Spinal cord (tissue), 10 donors: ENCODE measurements around the gene SLC9C1. TPM values are rescaled to one million over a fixed set of nuclear protein-coding genes. Genes with fewer than 3 reads are reported as not detected.

ENCODE experiments used
- DNase-seq, 6 donors: peaks; one replicate each; pipeline versions ENCODE4 v3.0.0 to v3.0.0-alpha.2; 2013 to 2015; ENCODE audit warnings: low spot score in 6 of 6, low read depth in 4 of 6
- H3K27ac ChIP-seq: one replicate; pipeline ENCODE4 v1.5.1; 2013; ENCODE audit warnings: low read depth, low read length, control low read depth
- H3K27me3 ChIP-seq: one replicate; pipeline ENCODE4 v1.6.1; 2013; ENCODE audit warnings: low read length; ENCODE audit not compliant: control insufficient read depth, insufficient read depth
- H3K36me3 ChIP-seq: one replicate; pipeline ENCODE4 v1.6.1; 2013; ENCODE audit warnings: low read length; ENCODE audit not compliant: control insufficient read depth, insufficient read depth
- H3K4me1 ChIP-seq: one replicate; pipeline ENCODE4 v1.6.1; 2013; ENCODE audit warnings: low read length; ENCODE audit not compliant: control insufficient read depth, insufficient read depth
- H3K4me3 ChIP-seq: one replicate; pipeline ENCODE4 v1.5.1; 2013; ENCODE audit warnings: low read depth, low read length, control low read depth
- H3K9me3 ChIP-seq: one replicate; pipeline ENCODE4 v1.6.1; 2013; ENCODE audit warnings: low read length; ENCODE audit not compliant: control insufficient read depth, insufficient read depth
- WGBS: methylation state at CpG from one replicate; pipeline ENCODE4 v1.1.5; 2013; ENCODE audit warnings: missing lambda C conversion rate; ENCODE audit not compliant: insufficient coverage; 5-methylcytosine and 5-hydroxymethylcytosine counted together
- polyA plus RNA-seq, 2 donors: library from polyadenylated mRNA; unstranded; fragments of 120-200 nt; gene quantifications; one replicate each; pipeline ENCODE4 v1.2.1, GENCODE V29; 2013; ENCODE audit not compliant: insufficient read length in 2 of 2
- total RNA-seq, 2 donors: library from RNA; depleted of rRNA in 1 of 2; stranded (reverse); fragments of 120-200 nt in 1 of 2; fragments of >200 nt in 1 of 2; gene quantifications; one replicate each; pipeline versions ENCODE4 v1.2.3 to v1.2.4, GENCODE V29; 2013 to 2014
- donor health status: healthy.

SLC9C1 gene
- total and polyA plus RNA-seq, 4 donors, result 0.12 to 0.72 (median 0.45) TPM

GRCh38 chr3:112128843-112129727 is 164.9 kb downstream of the SLC9C1 start:
- WGBS, result 90% methylated on average over 3 of the region's 7 CpGs
- H3K4me3 ChIP-seq, result no peak overlapping the region
- H3K9me3 ChIP-seq, result no peaks in the 10 kb centered on the region
- no peaks in the 10 kb centered on the region for H3K27me3 ChIP-seq
- H3K36me3 ChIP-seq, result no peaks in the 10 kb centered on the region
- peaks cover 3% of the 10 kb centered on the region for H3K4me1 ChIP-seq
- no peak overlapping the region for H3K27ac ChIP-seq
- peak in 1 of 6 donors; percentile 71 for DNase-seq

- Histone ChIP-seq H3K4me1 (peaks cover 3% of the 10 kb centered on the region), H3K27me3 (no peaks in the 10 kb centered on the region), H3K27ac (no peak overlapping the region), H3K36me3 (no peaks in the 10 kb centered on the region), H3K9me3 (no peaks in the 10 kb centered on the region), H3K4me3 (no peak overlapping the region)
- 67% methylated on average over 3 of the region's 10 CpGs for WGBS
- peak in 1 of 6 donors; percentile 19 for DNase-seq
These were observed 166.2 kb downstream of the SLC9C1 start for GRCh38 chr3:112127522-112128494.

GRCh38 chr3:112126511-112126911 is 167.5 kb downstream of the SLC9C1 start:
- DNase-seq, result peak in 2 of 6 donors; percentile 26 to 43
- Histone ChIP-seq H3K4me1 (peaks cover 3% of the 10 kb centered on the region), H3K27me3 (no peaks in the 10 kb centered on the region), H3K4me3 (no peak overlapping the region), H3K27ac (no peak overlapping the region), H3K36me3 (no peaks in the 10 kb centered on the region), H3K9me3 (no peaks in the 10 kb centered on the region)
- WGBS, result 64% methylated on average over 1 of the region's 1 CpG

- Histone ChIP-seq H3K27ac (no peak overlapping the region), H3K4me3 (no peak overlapping the region)
- WGBS, result 60% methylated on average over 1 of the region's 5 CpGs
These were observed 169.0 kb downstream of the SLC9C1 start for GRCh38 chr3:112124907-112125607.

GRCh38 chr3:112123548-112123947 is 170.5 kb downstream of the SLC9C1 start:
- no peaks in the 10 kb centered on the region for H3K27me3 ChIP-seq
- DNase-seq, result no peak
- no peak overlapping the region for H3K27ac ChIP-seq
- no peak overlapping the region for H3K4me3 ChIP-seq
- 96% methylated on average over 2 of the region's 2 CpGs for WGBS
- H3K36me3 ChIP-seq, result no peaks in the 10 kb centered on the region
- H3K9me3 ChIP-seq, result no peaks in the 10 kb centered on the region
- H3K4me1 ChIP-seq, result peaks cover 3% of the 10 kb centered on the region

More at GRCh38 chr3:112124907-112125607, 169.0 kb downstream of the SLC9C1 start:
- no peak for DNase-seq
- H3K4me1 ChIP-seq, result peaks cover 3% of the 10 kb centered on the region
- no peaks in the 10 kb centered on the region for H3K27me3 ChIP-seq
- H3K36me3 ChIP-seq, result no peaks in the 10 kb centered on the region
- no peaks in the 10 kb centered on the region for H3K9me3 ChIP-seq

- no peak overlapping the region for H3K4me3 ChIP-seq
- H3K36me3 ChIP-seq, result no peaks in the 10 kb centered on the region
- peaks cover 3% of the 10 kb centered on the region for H3K4me1 ChIP-seq
- H3K9me3 ChIP-seq, result no peaks in the 10 kb centered on the region
- no peaks in the 10 kb centered on the region for H3K27me3 ChIP-seq
- H3K27ac ChIP-seq, result no peak overlapping the region
- no peak for DNase-seq
These were observed 171.1 kb downstream of the SLC9C1 start for GRCh38 chr3:112122870-112123269.

GRCh38 chr3:112121577-112122547 is 172.2 kb downstream of the SLC9C1 start:
- Histone ChIP-seq H3K4me3 (no peak overlapping the region), H3K9me3 (no peaks in the 10 kb centered on the region), H3K27me3 (no peaks in the 10 kb centered on the region), H3K27ac (no peak overlapping the region), H3K4me1 (peaks cover 4% of the 10 kb centered on the region), H3K36me3 (no peaks in the 10 kb centered on the region)
- DNase-seq, result no peak
- WGBS, result no CpG with 5 or more reads among the region's 2 CpGs

GRCh38 chr3:112119962-112120836 is 173.8 kb downstream of the SLC9C1 start:
- H3K36me3 ChIP-seq, result no peaks in the 10 kb centered on the region
- H3K9me3 ChIP-seq, result no peaks in the 10 kb centered on the region
- H3K27me3 ChIP-seq, result no peaks in the 10 kb centered on the region
- no peak for DNase-seq
- no peak overlapping the region for H3K27ac ChIP-seq
- H3K4me3 ChIP-seq, result no peak overlapping the region
- peaks cover 6% of the 10 kb centered on the region for H3K4me1 ChIP-seq
- WGBS, result 72% methylated on average over 3 of the region's 9 CpGs
